ENCODE measurements around the gene PPT1.

Gene PPT1

DNA sequence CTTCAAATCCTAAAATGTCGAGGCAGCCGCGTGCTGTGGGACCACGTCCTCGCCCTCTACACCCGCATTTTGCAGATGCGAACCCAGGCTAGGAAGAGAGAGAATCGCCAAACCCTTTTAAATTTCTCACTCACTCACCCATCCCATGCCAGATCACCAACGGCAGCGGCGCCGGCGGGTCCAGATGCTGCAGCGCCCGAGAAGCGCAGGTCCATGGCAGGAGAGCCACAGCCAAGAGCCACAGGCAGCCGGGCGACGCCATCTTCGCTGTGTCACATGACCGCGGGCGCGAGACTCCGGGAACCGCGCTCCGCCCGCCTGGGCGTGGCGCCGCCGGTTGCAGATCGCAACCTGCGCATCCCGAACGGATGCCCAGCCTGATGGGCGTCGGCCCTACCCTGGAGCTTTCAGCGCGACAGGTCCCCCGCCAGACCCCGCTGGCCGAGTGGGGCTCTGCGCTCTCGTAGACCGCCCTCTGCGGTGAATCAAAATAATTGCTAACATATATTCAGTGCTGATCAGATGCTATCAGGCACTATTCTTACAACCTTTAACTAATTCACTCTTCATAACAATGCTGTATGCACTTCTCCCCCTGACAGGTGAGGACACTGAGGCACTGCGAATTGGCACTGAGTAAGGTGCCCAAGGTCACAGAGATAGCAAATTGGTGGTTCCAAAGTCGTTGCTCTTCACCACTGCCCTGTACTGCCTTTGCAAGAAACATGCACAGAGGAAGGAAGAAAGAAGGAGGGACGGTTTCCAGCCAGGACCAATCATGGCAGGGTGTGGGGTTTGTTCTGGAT is at the start of gene PPT1:
PPT1 (minus strand) TSS at position 276 of the 806 bp plus-strand sequence; CDS start at position 262, 14 bp downstream.
- peak; percentile 85 for DNase-seq

DNA sequence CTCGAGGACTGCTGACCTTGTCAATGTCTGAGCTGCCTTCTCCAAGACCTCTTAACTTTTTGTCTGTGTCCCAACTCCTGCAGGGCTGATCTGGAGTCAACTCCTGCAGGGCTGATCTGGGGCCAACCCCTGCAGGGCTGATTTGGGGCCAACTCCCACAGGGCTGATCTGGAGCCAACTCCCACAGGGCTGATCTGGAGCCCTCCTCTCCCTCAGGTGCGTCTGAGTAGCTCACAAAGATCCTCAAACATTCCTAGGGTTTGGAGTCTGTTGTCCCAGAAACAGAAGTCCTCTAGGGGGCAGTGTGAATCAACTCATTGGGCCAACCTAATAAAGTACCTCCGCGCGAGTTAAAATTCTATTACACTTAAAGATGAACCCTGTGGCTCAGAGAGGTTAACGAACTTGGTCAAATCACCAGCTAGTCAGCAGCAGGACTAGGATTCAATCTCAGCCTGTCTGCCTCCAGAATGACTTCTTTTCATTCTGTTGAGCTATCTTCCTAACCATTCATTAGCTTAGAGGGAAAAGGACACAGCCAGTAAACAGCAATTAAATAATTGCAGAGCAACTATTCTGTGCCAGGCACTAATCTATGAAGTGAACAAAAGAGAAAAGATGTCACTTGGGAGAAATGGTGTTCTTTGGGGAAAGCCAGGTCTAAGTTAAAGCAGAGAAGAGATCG is 47.0 kb upstream of the PPT1 start:
- peak; percentile 62 for DNase-seq

GRCh38 chr1:40141878-40142535 is 45.0 kb upstream of the PPT1 start:
- no peak for DNase-seq

DNA sequence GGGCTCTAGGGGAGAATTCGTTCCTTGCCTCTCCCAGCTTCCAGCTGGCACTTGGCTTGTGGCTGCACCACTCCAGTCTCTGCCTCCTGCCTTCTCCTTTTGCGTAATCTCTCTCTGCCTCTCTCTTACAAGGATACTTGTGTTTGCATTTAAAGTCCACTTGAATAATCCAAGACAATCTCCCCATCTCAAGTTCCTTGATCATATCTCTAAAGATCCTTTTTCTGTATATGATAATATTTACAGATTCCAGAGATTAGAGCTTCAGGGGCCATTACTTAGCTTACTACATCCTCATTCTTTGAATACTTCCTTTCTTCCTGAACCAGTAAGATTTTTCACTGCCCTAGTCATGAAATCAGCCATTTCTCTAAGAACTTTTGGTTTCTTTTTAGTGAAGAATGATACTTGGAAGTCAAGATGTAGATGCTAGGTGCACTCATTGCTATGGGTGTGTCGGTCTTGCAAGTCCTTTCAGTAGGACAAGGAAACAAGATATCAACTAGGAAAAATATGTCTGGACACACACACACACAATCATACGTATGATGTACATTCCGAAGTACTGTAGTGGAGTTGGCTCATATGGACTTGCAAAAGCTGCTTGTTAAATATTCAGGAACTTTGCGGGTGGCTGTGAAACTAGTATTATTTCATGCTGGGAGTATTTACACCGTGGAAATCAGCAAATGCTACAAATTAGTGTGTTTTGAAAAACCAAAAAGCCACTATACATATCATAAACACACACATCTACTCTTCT is 43.3 kb upstream of the PPT1 start:
- peak; percentile 19 for DNase-seq

GRCh38 chr1:40133839-40134238 is 36.8 kb upstream of the PPT1 start:
- DNase-seq = no peak

DNA sequence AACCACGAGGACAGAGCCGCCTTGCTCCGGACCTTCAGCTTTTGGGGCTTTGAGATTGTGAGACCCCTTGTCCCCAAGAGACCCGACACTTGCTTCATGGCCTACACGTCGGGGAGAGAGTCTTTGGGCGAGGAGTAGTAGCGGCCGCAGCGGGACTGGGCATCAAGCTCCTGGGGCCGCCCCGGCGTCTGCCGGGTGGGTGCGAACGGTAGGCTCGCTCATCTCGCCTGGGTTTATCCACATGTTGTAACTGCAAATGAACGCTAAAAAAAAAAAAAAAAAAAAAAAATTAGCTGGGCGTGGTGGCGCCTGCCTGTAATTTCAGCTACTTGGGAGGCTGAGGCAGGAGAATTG is 36.2 kb upstream of the PPT1 start:
- no peak for DNase-seq

DNA sequence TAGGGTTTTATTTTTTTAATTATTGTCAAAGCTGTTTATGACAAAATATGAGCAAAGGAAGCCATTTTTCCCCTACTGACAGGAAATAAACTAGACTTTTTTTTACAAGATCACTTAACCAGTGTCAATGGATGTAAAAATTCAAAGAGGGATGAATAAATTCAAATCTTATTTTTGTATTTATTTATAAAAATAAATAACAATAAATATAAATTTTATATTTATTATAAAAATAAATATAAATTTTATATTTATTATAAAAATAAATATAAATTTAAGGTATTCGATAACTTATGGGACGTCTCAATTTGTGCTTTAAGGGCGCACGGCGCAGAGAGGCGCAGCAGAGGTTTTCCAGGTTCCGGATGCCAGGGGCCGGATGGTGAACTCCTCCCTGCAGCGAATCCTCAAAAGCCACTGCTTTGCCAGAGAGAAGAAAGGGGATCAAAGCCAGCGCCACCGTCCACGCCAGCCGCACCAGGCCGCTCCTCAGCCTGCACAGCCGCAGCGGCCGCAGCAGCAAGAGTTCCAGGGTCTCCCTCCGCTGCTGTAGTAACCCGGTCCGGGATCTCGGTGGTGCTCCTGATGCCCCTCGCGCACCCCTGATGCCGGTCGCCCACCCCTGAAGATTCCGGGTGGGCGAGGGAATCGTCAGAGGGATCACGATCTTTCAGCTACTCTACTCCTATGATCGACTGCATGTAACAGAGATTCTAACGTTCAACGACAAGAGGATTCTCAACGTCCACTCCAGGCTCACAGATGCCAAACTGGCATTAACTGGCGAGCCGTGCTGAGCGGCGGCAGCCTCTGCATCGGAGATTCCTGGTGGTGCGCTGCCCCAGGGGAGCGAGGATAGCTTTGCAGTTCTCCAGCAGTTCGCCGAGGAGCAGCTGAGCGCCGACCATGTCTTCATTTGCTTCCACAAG is 35.6 kb upstream of the PPT1 start:
- DNase-seq = no peak

GRCh38 chr1:40130892-40131291 is 33.8 kb upstream of the PPT1 start:
- DNase-seq = no peak

GRCh38 chr1:40122855-40123254 is 25.8 kb upstream of the PPT1 start:
- DNase-seq = no peak

- no peak for DNase-seq
These were observed 23.1 kb upstream of the PPT1 start for GRCh38 chr1:40120128-40120527.

- no peak for DNase-seq
These were observed 17.3 kb upstream of the PPT1 start for GRCh38 chr1:40114400-40114799.

GRCh38 chr1:40110389-40110788 is 13.3 kb upstream of the PPT1 start:
- no peak for DNase-seq

GRCh38 chr1:40107290-40107959 is 10.4 kb upstream of the PPT1 start:
- DNase-seq = no peak

DNA sequence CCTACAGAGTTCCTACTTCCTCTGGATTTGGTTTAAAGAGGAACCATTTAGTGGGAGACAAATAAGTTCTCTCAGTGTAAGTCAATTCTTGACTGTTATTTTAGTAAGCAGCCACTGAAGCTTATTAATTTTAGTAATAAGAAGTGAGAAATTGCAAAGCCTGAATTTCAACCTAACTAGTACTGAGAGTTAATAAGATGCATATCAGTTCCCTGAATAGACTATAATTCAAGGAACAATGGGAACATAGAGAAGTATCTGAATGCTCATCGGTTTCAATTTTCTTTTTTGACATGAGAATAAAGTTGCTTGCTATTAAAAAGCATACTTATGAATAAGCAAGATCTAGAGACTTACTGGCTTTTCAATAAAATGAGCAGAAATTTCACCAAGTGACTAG is 8.0 kb upstream of the PPT1 start:
- DNase-seq = no peak

- DNase-seq = no peak
These were observed 5.8 kb upstream of the PPT1 start for GRCh38 chr1:40102896-40103295.

- DNase-seq = no peak
These were observed 5.0 kb upstream of the PPT1 start for GRCh38 chr1:40102038-40102437.

DNA sequence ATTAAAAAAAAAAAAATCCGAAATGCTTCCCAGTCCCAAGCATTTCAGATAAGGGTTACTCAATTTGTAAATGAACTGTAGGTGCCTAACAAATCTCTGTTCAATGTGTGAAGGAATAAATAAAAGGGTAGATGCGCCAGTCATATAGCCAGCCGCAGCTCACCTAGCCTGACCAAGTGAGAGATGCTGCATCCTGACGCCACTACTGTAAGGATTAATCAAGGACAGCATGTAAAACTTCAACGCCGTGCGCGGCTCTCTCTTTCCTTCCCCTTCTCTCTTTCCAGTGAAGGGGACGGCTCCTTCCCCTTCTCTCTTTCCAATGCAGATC is 441 bp downstream of the PPT1 start:
- no peak for DNase-seq

DNA sequence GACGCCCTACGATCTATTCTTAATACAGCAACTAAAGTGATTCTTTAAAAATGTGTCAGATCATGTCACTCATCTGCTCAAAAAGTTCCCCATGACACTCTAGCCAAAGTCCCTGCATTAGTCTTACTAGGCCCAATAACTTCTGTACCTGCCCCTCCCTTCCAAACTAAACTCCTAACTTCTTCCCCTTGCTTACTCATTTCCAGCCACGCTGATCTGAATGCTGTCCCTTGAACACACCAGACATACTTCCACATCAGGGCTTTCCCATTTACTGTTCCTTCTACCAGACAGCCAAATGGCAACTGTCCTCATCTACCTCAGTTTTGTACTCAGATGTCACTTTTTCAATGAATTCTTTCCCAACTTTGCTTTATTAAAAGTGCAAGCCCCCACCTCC is 1.2 kb downstream of the PPT1 start:
- DNase-seq = no peak

DNA sequence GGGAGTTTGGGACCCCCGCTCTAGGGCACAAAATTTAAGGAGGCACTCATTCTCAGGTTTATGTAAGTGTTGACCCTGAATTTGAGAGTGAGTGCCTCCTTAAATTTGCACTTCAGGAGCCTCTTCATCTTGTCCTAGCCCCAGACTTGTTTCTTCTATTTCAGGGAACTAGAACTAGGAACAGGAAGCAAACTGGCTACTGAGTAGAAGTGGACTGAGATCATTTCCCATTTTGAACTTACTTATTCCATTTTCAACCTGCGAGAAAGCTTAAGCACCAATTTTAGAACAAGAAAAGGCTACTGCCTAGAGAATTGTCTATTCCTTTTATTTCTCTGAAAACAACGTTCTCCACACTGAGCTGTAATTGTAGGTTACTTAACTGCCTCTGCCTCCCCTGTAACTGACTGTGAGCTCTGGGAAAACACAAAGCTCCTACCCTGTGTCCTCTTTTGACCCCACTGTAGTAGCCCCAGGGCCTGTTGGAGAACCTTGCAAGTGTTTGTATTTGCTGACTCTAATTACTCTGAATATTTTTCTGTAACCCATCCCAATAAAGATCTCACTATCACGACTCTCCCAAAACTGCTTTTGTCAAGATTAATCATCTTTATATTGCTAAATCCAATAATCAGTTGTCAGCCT is 2.5 kb downstream of the PPT1 start:
- DNase-seq = no peak

DNA sequence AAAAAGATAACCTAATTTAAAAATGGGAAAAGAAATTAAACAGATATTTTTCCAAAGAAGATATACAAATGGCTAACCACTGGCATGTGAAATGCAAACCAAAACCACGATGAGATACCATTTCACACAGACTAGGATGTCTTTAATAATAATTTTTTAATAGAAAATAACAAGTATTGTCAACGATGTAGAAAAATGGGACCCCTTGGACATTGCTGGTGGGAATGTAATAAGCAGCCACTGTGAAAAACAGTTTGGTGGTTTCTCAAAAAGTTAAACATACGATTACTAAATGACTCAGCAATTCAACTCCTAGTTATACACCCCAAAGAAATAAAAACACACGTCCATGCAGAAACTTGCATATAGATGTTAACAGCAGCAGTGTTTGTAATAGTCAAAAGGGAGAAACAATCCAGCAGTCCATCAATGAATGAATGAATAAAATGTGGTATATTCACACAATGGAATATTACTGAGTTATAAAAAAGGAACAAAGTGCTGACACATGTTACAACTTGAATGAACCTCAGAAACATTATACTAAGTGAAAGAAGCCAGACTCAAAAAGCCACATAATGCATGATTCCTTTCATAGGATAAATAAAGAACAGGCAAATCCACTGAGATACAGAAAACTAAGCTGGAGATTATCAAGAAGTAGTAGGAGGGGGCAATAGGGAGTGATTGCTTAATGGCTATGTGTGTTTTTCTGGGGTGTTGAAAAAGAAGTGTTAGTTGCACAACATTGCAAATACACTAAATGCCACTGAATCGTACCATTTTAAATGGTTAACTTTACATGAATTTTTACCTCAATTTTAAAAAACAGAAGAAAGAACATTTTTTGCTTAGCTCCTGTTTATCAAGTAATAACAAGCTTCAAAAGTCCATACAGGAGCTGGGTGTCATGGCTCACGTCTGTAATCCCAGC is 4.1 kb downstream of the PPT1 start:
- DNase-seq = no peak

Measured in DMS79 treated with DMSO at 0.1 percent for 48 hours (cell line).